NCI-H748 treated with DMSO at 0.1 percent for 48 hours (cell line): ENCODE results near the gene SOBP.

Experiments used
- DNase-seq: peaks from one replicate; lab custom pipeline; 2025; lab: John Stamatoyannopoulos, UW

Gene SOBP

GRCh38 chr6:107617341-107617932 is 127.5 kb downstream of the SOBP start:
- DNase-seq, result no peak

DNA sequence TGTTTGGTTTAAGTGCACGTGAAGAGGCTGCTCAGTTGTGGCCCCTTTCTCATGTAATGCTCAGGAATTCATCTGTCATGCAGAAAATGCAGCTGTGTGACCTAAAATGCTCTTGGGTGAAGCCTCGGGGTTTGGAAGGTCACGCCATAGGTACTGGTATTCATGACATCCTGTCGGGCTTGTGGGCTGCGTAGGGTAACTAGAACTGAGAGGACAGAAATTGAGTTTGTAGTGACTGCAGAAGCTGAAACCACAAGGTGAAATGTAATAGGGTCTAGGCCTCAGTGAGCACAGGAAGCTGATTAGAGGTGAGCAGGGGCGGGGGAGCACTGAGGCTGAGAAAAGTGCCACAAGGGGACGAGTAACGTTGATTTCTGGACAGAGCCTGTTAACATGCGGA is 128.8 kb downstream of the SOBP start:
- DNase-seq, result no peak

- DNase-seq, result no peak
These were observed 130.8 kb downstream of the SOBP start for GRCh38 chr6:107620732-107621131.

DNA sequence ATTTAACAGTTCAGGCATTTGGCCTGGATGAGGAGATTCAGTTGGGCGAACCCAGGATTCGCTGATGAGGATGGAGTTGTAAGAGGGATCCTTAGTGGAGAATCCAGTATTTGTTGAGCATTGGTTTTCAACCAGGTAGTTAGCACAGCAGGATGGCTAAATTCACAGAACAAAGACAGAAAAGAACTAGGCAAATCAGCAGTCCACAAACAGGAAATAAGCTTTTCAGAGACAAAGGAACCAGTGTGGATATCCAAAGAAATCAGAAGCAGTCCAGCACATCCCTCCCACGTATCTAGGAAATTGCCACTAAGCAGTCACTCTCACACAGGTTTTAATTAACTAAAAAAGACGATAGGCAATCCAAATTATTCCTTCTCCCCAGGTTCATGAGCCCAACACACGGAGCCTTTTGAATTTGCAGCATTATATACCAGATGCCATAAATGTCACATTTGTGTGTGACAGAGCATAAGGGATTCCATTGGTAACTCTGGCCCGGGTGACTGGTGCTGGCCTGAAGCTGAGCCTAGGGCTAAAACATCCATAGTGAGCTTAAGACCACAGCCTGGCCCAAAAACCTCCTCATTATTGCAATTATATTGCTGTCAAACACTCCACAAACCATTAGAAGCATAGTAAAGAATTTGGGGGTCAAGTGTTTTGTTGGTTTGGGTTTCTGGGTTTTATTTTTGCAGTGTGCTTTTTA is 131.5 kb downstream of the SOBP start:
- peak; percentile 87 for DNase-seq

GRCh38 chr6:107622269-107622668 is 132.4 kb downstream of the SOBP start:
- DNase-seq, result no peak

- DNase-seq, result no peak
These were observed 134.1 kb downstream of the SOBP start for GRCh38 chr6:107624050-107624449.

- DNase-seq, result no peak
These were observed 134.6 kb downstream of the SOBP start for GRCh38 chr6:107624541-107624940.

GRCh38 chr6:107625264-107625663 is 135.3 kb downstream of the SOBP start:
- no peak for DNase-seq

DNA sequence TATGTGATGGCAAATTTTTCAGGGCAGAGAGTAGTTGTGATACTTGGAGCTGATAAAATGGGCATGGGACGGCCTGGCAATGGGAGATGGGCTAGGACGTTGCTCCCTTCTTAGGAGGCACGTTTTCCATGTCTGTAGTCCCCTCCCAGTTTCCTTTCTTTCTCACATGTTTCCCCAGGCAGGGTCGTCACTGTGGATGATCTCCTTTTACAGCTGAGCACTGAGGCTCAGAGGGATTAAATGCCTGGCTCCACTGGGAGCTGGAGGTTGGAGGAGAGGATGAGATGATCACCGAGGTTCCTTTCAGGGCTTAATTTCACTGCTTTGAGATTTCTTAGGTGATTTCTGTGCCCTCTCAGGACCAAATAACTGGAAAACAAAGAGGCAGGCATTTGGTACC is 136.7 kb downstream of the SOBP start:
- DNase-seq, result no peak

DNA sequence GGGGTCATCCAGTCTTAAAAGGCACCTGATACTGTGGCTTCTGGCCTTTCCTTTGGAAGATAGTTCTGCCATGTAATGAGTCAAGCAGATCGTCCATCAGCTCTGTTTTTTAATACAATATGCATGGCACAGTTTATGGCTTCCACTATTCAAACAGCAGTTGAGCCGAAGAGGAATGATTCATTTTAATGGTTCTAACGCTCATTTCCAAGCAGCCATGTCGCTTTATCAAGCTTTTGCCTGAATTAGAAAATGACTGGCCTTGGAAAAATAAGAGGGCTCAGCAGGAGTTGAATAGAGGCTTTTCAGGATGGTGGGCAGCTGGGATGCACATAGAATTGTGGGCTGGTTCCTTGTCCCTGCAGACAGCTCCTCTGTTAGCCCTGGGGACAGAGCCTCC is 138.1 kb downstream of the SOBP start:
- DNase-seq, result no peak

DNA sequence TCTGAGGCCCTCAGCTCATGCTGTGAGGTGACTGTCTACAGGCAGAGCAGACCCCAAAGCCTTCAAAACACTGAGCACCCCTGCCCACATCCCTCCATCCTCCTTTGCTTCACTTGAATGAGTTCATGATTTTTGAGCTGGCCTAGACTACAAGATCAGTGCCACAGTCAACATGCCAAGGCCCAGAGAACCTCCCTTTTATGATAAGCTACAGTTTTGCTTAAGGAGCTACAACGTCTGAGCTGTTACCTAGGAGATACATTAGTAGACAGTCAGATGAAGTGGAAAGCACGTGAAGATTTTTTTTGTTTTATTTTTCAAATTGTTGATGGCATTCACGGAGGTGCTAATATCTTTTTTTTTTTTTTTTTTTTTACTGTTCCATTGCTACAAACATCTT is 139.0 kb downstream of the SOBP start:
- no peak for DNase-seq

DNA sequence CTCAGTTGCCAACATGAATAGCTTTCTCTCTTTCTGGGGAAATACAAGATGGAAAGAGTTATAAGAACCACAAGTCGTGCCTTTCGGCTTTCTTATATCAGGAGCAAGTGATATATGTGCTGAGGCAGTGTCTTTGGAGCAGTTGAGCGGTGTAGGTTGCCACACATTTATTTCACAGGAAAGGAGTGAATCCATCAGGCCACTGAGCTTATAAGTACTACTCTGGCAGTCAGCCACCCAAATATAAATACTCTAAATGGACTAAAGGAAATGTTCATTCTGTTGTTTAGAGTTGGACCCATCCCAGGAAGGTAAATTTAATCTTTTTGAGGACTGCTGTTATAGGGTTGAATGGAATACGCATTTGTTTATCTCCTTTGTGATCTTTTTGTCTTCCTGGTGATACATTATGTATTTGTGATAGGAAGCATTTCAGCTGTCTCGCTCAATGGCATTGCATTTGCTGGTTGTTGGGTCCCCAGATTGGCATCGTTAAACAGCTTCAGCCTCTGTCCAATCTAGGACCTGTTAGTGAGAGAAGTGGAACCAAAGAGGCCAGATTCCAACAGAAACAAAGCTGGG is 139.7 kb downstream of the SOBP start:
- peak; percentile 15 for DNase-seq

DNA sequence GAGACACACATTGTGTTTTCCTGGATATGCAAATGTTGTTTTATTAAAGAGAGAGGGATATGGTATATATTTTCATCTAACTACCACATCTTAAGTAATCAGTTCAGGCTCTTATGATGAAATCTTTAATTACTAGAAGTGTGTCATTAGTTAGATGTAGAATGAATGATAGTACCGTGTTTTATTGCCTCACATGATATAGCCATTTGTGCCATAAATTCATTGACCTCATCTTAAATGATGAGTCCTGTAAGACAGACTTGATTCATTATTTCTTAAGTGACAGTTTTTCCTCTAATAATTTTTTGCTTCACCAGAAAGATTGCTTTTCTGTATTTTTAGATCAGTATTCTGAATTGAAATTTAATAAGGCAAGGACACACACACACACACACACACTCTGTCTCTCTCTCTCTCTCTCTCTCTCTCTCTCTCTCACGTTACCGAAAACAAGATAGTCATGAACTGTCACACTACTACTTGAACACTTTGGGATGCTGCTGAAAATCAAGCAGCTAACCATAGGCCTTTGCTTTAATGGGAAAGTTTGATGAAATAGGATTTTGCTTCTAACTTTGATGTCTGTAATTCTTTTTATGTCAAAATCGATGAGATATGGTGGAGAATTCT is 140.5 kb downstream of the SOBP start:
- DNase-seq, result no peak

GRCh38 chr6:107632381-107633136 is 142.6 kb downstream of the SOBP start:
- no peak for DNase-seq

DNA sequence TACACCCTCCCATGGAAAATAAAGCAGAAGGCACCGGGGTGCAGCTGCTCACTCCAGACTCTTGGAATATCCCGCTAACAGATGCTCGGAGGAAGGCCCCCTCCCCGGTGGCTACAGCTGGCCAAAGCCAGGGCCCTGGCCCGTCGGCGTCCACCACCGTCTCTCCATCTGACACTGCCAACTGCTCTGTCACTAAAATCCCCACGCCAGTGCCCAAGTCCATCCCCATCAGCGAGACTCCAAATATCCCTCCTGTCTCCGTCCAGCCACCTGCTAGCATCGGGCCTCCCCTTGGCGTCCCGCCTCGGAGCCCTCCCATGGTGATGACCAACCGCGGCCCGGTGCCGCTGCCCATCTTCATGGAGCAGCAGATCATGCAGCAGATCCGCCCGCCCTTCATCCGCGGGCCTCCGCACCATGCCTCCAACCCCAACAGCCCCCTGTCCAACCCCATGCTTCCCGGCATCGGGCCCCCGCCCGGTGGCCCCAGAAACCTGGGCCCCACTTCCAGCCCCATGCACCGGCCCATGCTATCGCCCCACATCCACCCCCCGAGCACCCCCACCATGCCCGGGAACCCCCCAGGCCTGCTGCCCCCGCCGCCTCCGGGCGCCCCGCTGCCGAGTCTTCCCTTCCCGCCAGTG is 143.9 kb downstream of the SOBP start:
- DNase-seq, result no peak

DNA sequence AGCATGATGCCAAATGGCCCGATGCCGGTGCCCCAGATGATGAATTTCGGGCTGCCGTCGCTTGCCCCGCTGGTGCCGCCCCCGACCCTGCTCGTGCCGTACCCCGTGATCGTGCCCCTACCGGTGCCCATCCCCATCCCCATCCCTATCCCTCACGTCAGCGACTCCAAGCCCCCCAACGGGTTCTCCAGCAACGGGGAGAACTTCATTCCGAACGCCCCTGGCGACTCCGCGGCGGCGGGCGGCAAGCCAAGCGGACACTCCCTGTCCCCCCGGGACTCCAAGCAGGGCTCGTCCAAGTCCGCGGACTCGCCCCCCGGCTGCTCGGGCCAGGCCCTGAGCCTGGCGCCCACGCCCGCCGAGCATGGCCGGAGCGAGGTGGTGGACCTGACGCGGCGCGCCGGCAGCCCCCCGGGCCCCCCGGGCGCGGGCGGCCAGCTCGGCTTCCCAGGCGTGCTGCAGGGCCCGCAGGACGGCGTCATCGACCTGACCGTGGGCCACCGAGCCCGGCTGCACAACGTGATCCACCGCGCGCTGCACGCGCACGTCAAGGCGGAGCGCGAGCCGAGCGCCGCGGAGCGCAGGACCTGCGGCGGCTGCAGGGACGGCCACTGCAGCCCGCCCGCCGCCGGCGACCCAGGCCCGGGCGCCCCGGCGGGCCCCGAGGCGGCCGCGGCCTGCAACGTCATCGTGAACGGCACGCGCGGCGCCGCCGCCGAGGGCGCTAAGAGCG is 144.6 kb downstream of the SOBP start:
- DNase-seq, result no peak

DNA sequence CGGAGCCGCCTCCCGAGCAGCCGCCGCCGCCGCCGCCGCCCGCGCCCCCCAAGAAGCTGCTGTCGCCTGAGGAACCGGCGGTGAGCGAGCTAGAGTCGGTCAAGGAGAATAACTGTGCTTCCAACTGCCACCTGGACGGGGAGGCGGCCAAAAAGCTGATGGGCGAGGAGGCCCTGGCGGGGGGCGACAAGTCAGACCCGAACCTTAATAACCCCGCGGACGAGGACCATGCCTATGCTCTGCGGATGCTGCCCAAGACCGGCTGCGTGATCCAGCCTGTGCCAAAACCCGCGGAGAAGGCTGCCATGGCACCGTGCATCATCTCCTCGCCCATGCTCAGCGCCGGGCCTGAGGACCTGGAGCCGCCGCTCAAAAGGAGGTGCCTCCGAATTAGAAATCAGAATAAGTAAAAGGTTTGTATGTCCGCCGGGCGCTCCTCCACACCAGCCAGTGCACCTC is 145.2 kb downstream of the SOBP start:
- DNase-seq, result no peak

DNA sequence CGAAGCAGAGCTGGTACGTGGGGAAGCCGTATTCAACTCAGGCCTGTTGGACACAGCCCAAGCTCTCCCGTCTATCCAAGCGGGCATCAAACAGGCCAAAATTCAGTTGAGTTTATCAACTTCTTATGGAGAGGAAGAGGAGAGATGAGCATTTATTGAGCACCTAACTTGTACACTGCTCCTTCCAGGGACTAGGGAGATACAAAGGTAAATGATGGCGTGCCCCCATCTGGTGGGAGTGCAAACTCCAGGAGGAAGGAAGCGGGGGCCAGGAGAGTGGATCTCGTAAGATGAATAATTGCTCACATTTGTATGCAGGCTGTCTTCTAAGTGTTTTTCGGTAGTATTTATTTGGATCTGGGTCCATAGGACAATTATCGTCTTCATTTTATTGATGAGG is 146.6 kb downstream of the SOBP start:
- DNase-seq, result no peak

- DNase-seq, result no peak
These were observed 147.7 kb downstream of the SOBP start for GRCh38 chr6:107637316-107638315.

GRCh38 chr6:107638493-107638892 is 148.6 kb downstream of the SOBP start:
- DNase-seq, result no peak
